Subcutaneous abdominal adipose tissue (tissue), 5 donors: ENCODE data around the gene CDH22.

Experiments
- H3K27ac ChIP-seq: one replicate; pipeline ENCODE4 v1.7.0; 2013; ENCODE audit warnings: low read depth, mild to moderate bottlenecking, inconsistent platforms, low read length, moderate library complexity
- H3K27me3 ChIP-seq, 5 donors: one replicate each; pipeline ENCODE4 v1.7.0; 2013; ENCODE audit warnings: low read length in 5 of 5, inconsistent platforms in 1 of 5; ENCODE audit not compliant: control insufficient read depth in 5 of 5, insufficient read depth in 4 of 5
- H3K36me3 ChIP-seq, 5 donors: one replicate each; pipeline ENCODE4 v1.7.0; 2013; ENCODE audit warnings: low read length in 5 of 5; ENCODE audit not compliant: control insufficient read depth in 5 of 5, insufficient read depth in 5 of 5
- H3K4me1 ChIP-seq, 5 donors: one replicate each; pipeline ENCODE4 v1.7.0; 2013; ENCODE audit warnings: low read length in 5 of 5, mild to moderate bottlenecking in 3 of 5, moderate library complexity in 1 of 5; ENCODE audit not compliant: control insufficient read depth in 5 of 5, insufficient read depth in 5 of 5
- H3K4me3 ChIP-seq, 5 donors: one replicate each; pipeline ENCODE4 v1.7.0; 2013; ENCODE audit warnings: low read length in 5 of 5, low read depth in 1 of 5
- H3K9ac ChIP-seq, 5 donors: one replicate each; pipeline ENCODE4 v1.7.0; 2013; ENCODE audit warnings: low read length in 5 of 5, mild to moderate bottlenecking in 4 of 5, moderate library complexity in 3 of 5
- H3K9me3 ChIP-seq, 5 donors: one replicate each; pipeline ENCODE4 v1.7.0; 2013; ENCODE audit warnings: low read length in 5 of 5; ENCODE audit not compliant: control insufficient read depth in 5 of 5
- donor health status: healthy.
- donor health status: healthy.
- donor health status: healthy.
- donor health status: healthy.
- donor health status: healthy.

The CDH22 gene

DNA sequence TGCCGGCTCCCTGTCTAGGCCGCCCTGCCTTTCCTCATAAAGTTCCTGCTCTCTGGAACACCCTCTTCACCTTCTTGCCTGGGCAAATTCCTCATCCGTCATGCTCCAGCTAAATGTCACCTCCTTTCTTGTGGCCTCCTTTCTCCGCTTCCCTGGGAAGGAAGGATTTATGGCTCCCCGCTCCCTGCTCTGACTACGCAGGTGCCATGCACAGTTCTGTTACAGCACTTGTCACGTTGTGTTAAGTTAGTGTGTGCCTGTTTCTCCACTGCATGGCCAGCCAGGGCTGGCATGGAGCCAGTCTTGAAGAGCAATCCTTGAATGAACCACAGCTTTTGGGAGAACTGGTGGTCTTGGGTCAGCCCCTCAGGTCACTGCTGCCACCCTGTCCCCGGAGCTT, 128.4 kb downstream of the CDH22 start:
- H3K9me3 ChIP-seq, result peaks cover 0 to 2% (median 0%) of the 10 kb centered on the region in 5 donors
- no peak overlapping the region for H3K4me3 ChIP-seq
- peaks cover 0 to 2% (median 2%) of the 10 kb centered on the region in 5 donors for H3K4me1 ChIP-seq
- H3K9ac ChIP-seq, result no peak overlapping the region
- no peaks in the 10 kb centered on the region for H3K36me3 ChIP-seq
- peaks cover 19 to 36% (median 31%) of the 10 kb centered on the region in 5 donors for H3K27me3 ChIP-seq
- no peak overlapping the region for H3K27ac ChIP-seq

DNA sequence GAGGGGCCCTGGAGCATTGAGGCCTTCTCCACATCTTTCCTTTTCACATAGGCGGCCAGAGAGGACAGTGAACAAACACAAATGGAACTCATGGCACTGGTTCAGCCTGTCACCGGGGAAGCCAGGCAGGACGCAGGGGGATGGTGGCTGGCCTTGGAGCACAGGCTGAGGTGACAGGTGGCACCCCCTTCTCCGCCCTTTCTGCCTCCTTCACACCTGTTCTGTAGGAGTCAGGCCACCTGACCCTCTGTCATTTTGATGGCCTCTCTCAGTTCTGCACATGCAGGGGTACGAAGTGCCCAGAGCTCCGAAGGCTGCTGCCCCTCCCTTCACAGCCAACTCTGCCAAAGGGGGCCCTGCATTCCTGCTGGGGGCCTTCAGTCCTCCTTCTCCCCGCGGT, 129.4 kb downstream of the CDH22 start:
- Histone ChIP-seq H3K4me1 (peaks cover 0 to 4% (median 2%) of the 10 kb centered on the region in 5 donors), H3K4me3 (no peak overlapping the region), H3K36me3 (no peaks in the 10 kb centered on the region), H3K27me3 (peaks cover 19 to 42% (median 38%) of the 10 kb centered on the region in 5 donors), H3K9me3 (peaks cover 0 to 2% (median 0%) of the 10 kb centered on the region in 5 donors), H3K9ac (no peak overlapping the region), H3K27ac (no peak overlapping the region)

DNA sequence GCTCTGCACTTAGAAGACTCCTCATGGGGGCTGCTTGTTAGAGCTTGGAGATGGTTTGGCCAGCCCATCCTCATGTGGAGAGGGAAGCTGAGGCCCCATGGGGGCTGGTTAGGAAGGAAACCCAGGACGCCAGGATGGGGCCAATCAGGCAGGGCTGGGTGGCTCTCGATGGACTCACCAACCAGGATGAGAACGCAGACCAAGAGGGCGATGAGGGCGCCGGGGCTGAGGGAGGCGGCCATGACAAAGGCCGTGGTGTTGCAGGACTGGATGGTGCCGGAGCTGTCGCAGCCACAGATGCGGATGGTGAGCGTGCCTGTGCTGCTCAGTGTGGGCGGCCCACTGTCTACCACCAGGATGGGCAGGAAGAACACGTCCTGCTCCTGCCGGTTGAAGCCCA, 130.5 kb downstream of the CDH22 start:
- H3K27me3 ChIP-seq, result peaks cover 30 to 51% (median 45%) of the 10 kb centered on the region in 5 donors
- H3K27ac ChIP-seq, result no peak overlapping the region
- peaks cover 0 to 4% (median 2%) of the 10 kb centered on the region in 5 donors for H3K4me1 ChIP-seq
- no peak overlapping the region for H3K9ac ChIP-seq
- H3K36me3 ChIP-seq, result no peaks in the 10 kb centered on the region
- no peak overlapping the region for H3K4me3 ChIP-seq
- peaks cover 0 to 2% (median 0%) of the 10 kb centered on the region in 5 donors for H3K9me3 ChIP-seq

DNA sequence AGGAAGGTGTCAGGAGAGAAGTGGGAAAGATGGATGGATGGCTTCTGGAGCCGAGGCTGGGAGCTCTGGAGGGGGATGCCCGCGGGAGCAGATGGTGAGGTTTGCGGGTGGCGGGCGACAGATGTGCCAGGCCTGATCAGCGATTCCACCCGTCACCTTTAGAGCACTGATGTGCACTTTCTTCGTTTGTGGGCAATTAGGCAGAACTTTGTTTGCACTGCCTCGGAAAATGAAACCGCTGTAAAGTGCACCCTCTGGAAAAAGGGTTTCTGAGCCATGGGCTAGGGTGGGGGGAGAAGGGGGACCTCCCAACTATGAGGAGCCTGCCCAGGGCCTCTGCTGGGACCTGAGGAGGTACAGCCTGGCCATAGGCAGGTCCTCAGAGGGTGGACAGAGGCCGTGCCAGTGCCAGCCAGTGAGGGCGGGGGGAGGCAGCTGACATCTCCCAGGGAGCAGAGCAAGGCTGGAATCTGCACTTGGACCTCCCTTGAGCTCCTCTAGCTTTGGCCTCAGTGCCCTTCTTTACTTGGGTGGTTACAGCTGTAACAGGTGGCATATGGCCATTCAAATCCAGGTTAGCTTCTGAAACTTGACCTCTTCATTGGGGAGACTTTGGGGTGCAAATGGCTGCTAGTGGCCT, 131.4 kb downstream of the CDH22 start:
- no peaks in the 10 kb centered on the region for H3K36me3 ChIP-seq
- H3K4me1 ChIP-seq, result peaks cover 0 to 8% (median 3%) of the 10 kb centered on the region in 5 donors
- H3K4me3 ChIP-seq, result no peak overlapping the region
- H3K27me3 ChIP-seq, result peaks cover 35 to 52% (median 46%) of the 10 kb centered on the region in 5 donors
- H3K27ac ChIP-seq, result no peak overlapping the region
- H3K9ac ChIP-seq, result no peak overlapping the region
- H3K9me3 ChIP-seq, result peaks cover 0 to 2% (median 0%) of the 10 kb centered on the region in 5 donors

DNA sequence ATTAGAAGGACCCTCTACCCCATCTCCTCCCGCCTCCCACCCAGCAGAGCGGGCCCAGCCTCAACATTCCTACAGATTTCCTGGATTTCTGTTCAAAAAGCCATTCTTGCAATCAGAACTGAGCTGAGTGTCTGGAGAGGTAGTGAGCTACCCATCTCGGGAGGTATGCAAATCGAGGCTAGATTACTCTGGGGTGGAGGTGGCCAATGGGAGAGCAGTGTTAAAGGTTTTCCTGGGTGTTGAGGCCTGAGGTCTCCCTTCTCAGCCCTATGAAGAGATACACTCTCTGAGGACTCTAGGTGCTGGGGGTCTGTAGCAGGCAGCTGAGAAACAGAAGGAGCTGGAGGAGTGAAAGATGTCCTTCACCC, 133.2 kb downstream of the CDH22 start:
- H3K4me3 ChIP-seq, result no peak overlapping the region
- no peak overlapping the region for H3K9ac ChIP-seq
- H3K27ac ChIP-seq, result no peak overlapping the region
- H3K9me3 ChIP-seq, result no peaks in the 10 kb centered on the region
- H3K36me3 ChIP-seq, result no peaks in the 10 kb centered on the region
- peaks cover 0 to 15% (median 3%) of the 10 kb centered on the region in 5 donors for H3K4me1 ChIP-seq
- H3K27me3 ChIP-seq, result peaks cover 35 to 61% (median 43%) of the 10 kb centered on the region in 5 donors

DNA sequence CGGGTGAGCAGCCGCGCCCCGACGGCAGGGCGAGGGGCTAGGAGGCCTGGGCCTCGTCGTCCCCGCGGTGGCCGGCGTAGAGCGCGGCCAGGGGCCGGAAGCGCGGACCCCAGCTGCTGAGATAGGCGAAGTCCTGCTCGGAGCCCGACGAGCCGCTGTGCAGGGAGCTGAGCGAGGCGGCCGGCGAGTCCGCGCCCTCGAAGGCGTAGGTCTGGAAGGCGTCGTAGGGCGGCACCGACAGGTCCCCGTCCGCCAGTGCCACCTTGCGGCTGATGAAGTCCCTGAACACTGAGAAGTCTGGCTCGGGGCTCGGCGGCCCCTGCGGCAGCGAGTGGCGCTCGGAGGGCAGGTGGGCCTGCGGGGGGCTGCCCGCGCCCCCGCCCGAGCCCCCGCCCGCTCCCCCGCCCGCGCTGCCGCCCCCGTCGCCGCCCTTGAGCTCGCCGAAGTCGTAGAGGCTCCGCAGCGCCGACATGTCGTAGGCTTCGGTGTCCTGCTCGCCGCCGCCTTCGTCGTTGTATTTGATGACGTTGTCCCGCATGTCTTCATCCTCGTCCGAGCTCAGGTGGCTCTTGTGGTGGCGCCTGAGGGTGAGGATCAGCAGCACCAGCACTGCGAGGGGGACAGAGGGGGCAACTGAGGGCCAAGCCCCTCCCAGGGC, 133.7 kb downstream of the CDH22 start:
- Histone ChIP-seq H3K9me3 (no peaks in the 10 kb centered on the region), H3K9ac (no peak overlapping the region), H3K4me1 (peaks cover 0 to 15% (median 3%) of the 10 kb centered on the region in 5 donors), H3K27ac (no peak overlapping the region), H3K27me3 (peaks cover 35 to 59% (median 40%) of the 10 kb centered on the region in 5 donors), H3K4me3 (no peak overlapping the region), H3K36me3 (no peaks in the 10 kb centered on the region)

DNA sequence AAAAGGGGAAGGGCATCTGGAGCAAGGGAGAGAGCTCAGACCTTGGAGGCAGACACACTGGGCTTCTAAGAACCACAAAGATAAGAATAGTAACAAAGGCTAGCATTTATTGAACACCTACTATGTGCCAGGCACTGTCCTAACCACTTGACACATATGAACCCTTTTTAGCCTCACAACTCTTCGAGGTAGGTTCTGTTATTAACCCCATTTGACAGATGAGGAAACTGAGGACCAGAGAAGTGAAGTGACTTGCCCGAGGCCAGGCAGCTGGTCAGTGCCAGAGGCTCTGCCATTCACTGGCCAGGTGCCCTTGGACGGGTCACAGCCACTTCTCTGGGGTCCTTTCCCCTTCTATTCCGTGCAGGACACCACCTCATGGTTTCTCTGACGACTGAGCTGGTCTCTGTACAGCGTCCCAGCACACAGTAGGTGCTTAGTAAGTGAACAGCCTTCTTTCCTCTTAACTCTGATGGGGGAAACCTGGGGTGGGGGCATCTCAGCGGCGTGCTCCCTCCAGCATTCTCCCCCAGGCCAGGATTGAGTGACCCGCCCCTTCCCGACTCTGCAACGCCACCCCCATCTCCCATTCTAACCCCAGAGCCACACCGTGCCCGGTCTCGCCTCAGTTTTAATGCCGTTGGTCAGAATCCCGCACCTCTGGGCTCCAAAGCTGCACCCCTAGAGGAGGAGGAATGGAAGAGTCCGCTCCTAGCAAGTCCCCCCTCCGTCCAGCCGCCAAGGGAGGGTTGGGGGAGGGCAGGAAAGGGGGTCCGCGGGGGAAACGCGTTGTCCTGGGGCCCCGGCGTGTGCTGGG, 134.4 kb downstream of the CDH22 start:
- peaks cover 35 to 58% (median 38%) of the 10 kb centered on the region in 5 donors for H3K27me3 ChIP-seq
- H3K9me3 ChIP-seq, result no peaks in the 10 kb centered on the region
- H3K27ac ChIP-seq, result no peak overlapping the region
- no peak overlapping the region for H3K9ac ChIP-seq
- peaks cover 0 to 15% (median 3%) of the 10 kb centered on the region in 5 donors for H3K4me1 ChIP-seq
- H3K4me3 ChIP-seq, result no peak overlapping the region
- no peaks in the 10 kb centered on the region for H3K36me3 ChIP-seq

DNA sequence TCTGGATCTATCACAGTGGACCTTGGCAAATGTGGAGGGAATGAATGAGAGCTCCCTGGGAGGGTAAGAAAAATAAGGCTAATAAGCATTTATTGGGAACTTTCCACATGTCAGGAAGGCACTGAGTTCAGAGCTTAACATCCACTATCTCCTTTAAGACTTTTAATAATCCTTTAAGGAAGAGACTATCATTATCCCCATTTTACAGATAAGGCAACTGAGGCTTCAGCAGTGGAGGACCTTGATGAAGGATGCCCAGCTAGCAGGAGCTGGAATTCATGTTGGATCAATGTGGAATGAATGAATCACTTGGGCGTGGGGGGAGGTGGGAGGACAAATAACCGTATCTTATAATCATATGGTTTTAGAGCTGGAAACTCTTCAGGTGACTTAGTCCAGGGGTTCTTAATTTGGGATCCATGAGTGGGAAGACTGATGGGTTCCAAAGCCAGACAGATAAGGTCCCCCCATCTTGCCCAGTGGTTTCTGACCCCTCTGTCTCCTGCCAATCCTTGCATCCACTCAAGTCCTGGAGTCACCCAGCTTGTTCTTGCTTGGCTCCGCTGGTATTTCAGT, 135.2 kb downstream of the CDH22 start:
- H3K27ac ChIP-seq, result no peak overlapping the region
- peaks cover 0 to 15% (median 3%) of the 10 kb centered on the region in 5 donors for H3K4me1 ChIP-seq
- H3K36me3 ChIP-seq, result no peaks in the 10 kb centered on the region
- H3K4me3 ChIP-seq, result no peak overlapping the region
- H3K9ac ChIP-seq, result no peak overlapping the region
- no peaks in the 10 kb centered on the region for H3K9me3 ChIP-seq
- peaks cover 33 to 61% (median 39%) of the 10 kb centered on the region in 5 donors for H3K27me3 ChIP-seq

DNA sequence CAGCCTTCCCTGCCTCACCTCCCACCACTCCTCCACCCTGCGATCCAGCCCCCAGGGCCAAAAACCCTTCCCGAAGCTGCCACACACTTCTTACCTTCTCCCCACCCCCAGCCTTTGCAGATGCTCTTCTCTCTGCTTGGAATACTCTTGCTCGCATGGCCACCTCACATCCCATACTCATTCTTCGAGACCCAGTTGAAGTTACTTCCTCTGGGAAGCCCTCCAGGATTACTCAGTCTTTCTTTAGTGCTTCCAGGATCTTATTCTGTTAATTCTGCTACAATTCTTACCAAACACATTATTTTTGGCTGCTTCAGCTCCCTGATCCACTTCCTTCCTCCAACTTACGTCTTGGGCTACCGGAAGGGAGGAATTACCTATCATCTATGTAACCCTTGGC, 135.8 kb downstream of the CDH22 start:
- H3K27me3 ChIP-seq, result peaks cover 33 to 58% (median 41%) of the 10 kb centered on the region in 5 donors
- H3K9me3 ChIP-seq, result no peaks in the 10 kb centered on the region
- no peak overlapping the region for H3K9ac ChIP-seq
- no peak overlapping the region for H3K4me3 ChIP-seq
- no peak overlapping the region for H3K27ac ChIP-seq
- no peaks in the 10 kb centered on the region for H3K36me3 ChIP-seq
- peaks cover 0 to 15% (median 3%) of the 10 kb centered on the region in 5 donors for H3K4me1 ChIP-seq
